WTC11 (cell line): ENCODE measurements around the gene EDIL3. TPM values are rescaled to one million over a fixed set of nuclear protein-coding genes. Genes with fewer than 3 reads are reported as not detected.

ENCODE experiments used
- ATAC-seq: fragments of 200-7000 bp; cut with Tn5 transposase; 2 replicates; pipeline ENCODE4 v1.10.0; 2021; ENCODE audit warnings: mild to moderate bottlenecking, moderate library complexity
- CTCF ChIA-PET: fragments of 300-600 bp; sonication (Branson Sonifier 250); formaldehyde crosslinking; loops from one replicate; lab custom pipeline; 2021; ENCODE audit warnings: antibody characterized with exemption; lab: Charles Lee
- POLR2A ChIA-PET: fragments of 350-600 bp; sonication (Branson Sonifier 250); formaldehyde crosslinking; loops from one replicate; lab custom pipeline; 2021; ENCODE audit warnings: antibody characterized with exemption; lab: Charles Lee
- DNase-seq: peaks from one replicate; pipeline ENCODE4 v3.0.0; 2021; ENCODE audit warnings: low spot score
- H3K27ac Mint-ChIP-seq: 2 replicates; pipeline ENCODE4 v1.8.0; 2021; ENCODE audit warnings: mixed read lengths
- H3K27me3 Mint-ChIP-seq: 2 replicates; pipeline ENCODE4 v1.8.0; 2021; ENCODE audit warnings: low read depth, mild to moderate bottlenecking, moderate library complexity, mixed read lengths
- H3K36me3 Mint-ChIP-seq: 2 replicates; pipeline ENCODE4 v1.8.0; 2021; ENCODE audit warnings: mixed read lengths
- H3K4me1 Mint-ChIP-seq: 2 replicates; pipeline ENCODE4 v1.8.0; 2022; ENCODE audit warnings: mixed read lengths
- H3K4me3 Mint-ChIP-seq: 2 replicates; pipeline ENCODE4 v1.8.0; 2021; ENCODE audit warnings: mild to moderate bottlenecking, moderate library complexity, mixed read lengths
- H3K9me3 Mint-ChIP-seq: 2 replicates; pipeline ENCODE4 v1.8.0; 2021; ENCODE audit warnings: mixed read lengths
- CREB1 ChIP-seq: sonication (generic); formaldehyde crosslinking; IDR thresholded peaks from 2 replicates; pipeline ENCODE4 v1.8.0; 2023; ENCODE audit warnings: mild to moderate bottlenecking, missing genetic modification reagents
- IRF1 ChIP-seq: sonication (generic); formaldehyde crosslinking; IDR thresholded peaks from 2 replicates; pipeline ENCODE4 v1.8.0; 2023; ENCODE audit warnings: missing genetic modification reagents
- JAZF1 ChIP-seq: fragments of 250-450 bp; sonication (Bioruptor Pico); IDR thresholded peaks from 2 replicates; pipeline ENCODE4 v1.9.0; 2021; ENCODE audit warnings: moderate library complexity, mild to moderate bottlenecking, inconsistent platforms
- MLX ChIP-seq: sonication (generic); formaldehyde crosslinking; IDR thresholded peaks from 2 replicates; pipeline ENCODE4 v1.8.1; 2023; ENCODE audit warnings: mild to moderate bottlenecking, missing genetic modification reagents, moderate library complexity
- NFATC4 ChIP-seq: fragments of 250-450 bp; sonication (Bioruptor Pico); IDR thresholded peaks from 2 replicates; pipeline ENCODE4 v1.9.0; 2021; ENCODE audit warnings: mild to moderate bottlenecking
- NR3C1 ChIP-seq: sonication (generic); formaldehyde crosslinking; conservative IDR thresholded peaks from 2 replicates; pipeline ENCODE4 v1.8.1; 2023; ENCODE audit warnings: low read depth, mild to moderate bottlenecking, missing genetic modification reagents
- RELA ChIP-seq: sonication (generic); formaldehyde crosslinking; IDR thresholded peaks from 2 replicates; pipeline ENCODE4 v1.8.1; 2022; ENCODE audit warnings: missing genetic modification reagents, mild to moderate bottlenecking, borderline replicate concordance
- SOX15 ChIP-seq: fragments of 250-450 bp; sonication (Bioruptor Pico); IDR thresholded peaks from 2 replicates; pipeline ENCODE4 v1.9.0; 2021; ENCODE audit warnings: mild to moderate bottlenecking
- USF2 ChIP-seq: sonication (generic); formaldehyde crosslinking; IDR thresholded peaks from 2 replicates; pipeline ENCODE4 v1.8.1; 2023; ENCODE audit warnings: mild to moderate bottlenecking, missing genetic modification reagents, moderate library complexity
- ZNF281 ChIP-seq: sonication (generic); formaldehyde crosslinking; IDR thresholded peaks from 2 replicates; pipeline ENCODE4 v1.8.0; 2023; ENCODE audit warnings: mild to moderate bottlenecking, missing genetic modification reagents
- ZNF396 ChIP-seq: fragments of 250-450 bp; sonication (Bioruptor Pico); IDR thresholded peaks from 2 replicates; pipeline ENCODE4 v1.8.0; 2021; ENCODE audit warnings: mild to moderate bottlenecking, moderate library complexity, borderline replicate concordance
- ZNF423 ChIP-seq: fragments of 250-450 bp; sonication (Bioruptor Pico); IDR thresholded peaks from 2 replicates; pipeline ENCODE4 v2.1.2; 2022; ENCODE audit warnings: mild to moderate bottlenecking, moderate library complexity
- total RNA-seq: library from RNA; stranded (reverse); gene quantifications from 3 replicates; pipeline ENCODE4 v1.2.3, GENCODE V29; 2021
- TF ChIP-seq, protein P1 (sequence below): sonication (generic); formaldehyde crosslinking; IDR thresholded peaks from 2 replicates; pipeline ENCODE4 v1.8.1; 2023; ENCODE audit warnings: mild to moderate bottlenecking, moderate library complexity, missing genetic modification reagents
- TF ChIP-seq, protein P2 (sequence below): fragments of 250-450 bp; sonication (Bioruptor Pico); IDR thresholded peaks from 2 replicates; pipeline ENCODE4 v1.9.0; 2021; ENCODE audit warnings: moderate library complexity, mild to moderate bottlenecking, inconsistent platforms, borderline replicate concordance
- TF ChIP-seq, protein P3 (sequence below): fragments of 200-600 bp; IDR thresholded peaks from 2 replicates; pipeline ENCODE4 v1.8.0; 2022; ENCODE audit warnings: antibody characterized with exemption
- TF ChIP-seq, protein P4 (sequence below): fragments of 250-450 bp; sonication (Bioruptor Pico); IDR thresholded peaks from 2 replicates; pipeline ENCODE4 v1.9.0; 2021; ENCODE audit warnings: mild to moderate bottlenecking

EDIL3 gene
- total RNA-seq, 1 experiment from 2014 or later = 48.3 TPM

GRCh38 chr5:84257061-84257460 is 127.6 kb downstream of the EDIL3 start (continued):
- TF ChIP-seq ZNF281 (CRISPR knock-in tag) = no peak
- no peak for TF ChIP-seq CREB1 (CRISPR knock-in tag)
- TF ChIP-seq, protein P1, sequence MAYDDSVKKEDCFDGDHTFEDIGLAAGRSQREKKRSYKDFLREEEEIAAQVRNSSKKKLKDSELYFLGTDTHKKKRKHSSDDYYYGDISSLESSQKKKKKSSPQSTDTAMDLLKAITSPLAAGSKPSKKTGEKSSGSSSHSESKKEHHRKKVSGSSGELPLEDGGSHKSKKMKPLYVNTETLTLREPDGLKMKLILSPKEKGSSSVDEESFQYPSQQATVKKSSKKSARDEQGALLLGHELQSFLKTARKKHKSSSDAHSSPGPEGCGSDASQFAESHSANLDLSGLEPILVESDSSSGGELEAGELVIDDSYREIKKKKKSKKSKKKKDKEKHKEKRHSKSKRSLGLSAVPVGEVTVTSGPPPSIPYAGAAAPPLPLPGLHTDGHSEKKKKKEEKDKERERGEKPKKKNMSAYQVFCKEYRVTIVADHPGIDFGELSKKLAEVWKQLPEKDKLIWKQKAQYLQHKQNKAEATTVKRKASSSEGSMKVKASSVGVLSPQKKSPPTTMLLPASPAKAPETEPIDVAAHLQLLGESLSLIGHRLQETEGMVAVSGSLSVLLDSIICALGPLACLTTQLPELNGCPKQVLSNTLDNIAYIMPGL (CRISPR knock-in tag) = no peak

GRCh38 chr5:84255315-84255714 is 129.4 kb downstream of the EDIL3 start:
- Mint-ChIP-seq H3K4me3 (no peak overlapping the region), H3K4me1 (peaks cover 18% of the 10 kb centered on the region), H3K36me3 (no peaks in the 10 kb centered on the region), H3K9me3 (no peaks in the 10 kb centered on the region), H3K27me3 (no peaks in the 10 kb centered on the region), H3K27ac (no peak overlapping the region)
- ATAC-seq = no peak
- DNase-seq = no peak
- TF ChIP-seq, protein P2, sequence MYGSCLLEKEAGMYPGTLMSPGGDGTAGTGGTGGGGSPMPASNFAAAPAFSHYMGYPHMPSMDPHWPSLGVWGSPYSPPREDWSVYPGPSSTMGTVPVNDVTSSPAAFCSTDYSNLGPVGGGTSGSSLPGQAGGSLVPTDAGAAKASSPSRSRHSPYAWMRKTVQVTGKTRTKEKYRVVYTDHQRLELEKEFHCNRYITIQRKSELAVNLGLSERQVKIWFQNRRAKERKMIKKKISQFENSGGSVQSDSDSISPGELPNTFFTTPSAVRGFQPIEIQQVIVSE (CRISPR knock-in tag) = no peak
- no peak for TF ChIP-seq ZNF423 (CRISPR knock-in tag)
- TF ChIP-seq, protein P3, sequence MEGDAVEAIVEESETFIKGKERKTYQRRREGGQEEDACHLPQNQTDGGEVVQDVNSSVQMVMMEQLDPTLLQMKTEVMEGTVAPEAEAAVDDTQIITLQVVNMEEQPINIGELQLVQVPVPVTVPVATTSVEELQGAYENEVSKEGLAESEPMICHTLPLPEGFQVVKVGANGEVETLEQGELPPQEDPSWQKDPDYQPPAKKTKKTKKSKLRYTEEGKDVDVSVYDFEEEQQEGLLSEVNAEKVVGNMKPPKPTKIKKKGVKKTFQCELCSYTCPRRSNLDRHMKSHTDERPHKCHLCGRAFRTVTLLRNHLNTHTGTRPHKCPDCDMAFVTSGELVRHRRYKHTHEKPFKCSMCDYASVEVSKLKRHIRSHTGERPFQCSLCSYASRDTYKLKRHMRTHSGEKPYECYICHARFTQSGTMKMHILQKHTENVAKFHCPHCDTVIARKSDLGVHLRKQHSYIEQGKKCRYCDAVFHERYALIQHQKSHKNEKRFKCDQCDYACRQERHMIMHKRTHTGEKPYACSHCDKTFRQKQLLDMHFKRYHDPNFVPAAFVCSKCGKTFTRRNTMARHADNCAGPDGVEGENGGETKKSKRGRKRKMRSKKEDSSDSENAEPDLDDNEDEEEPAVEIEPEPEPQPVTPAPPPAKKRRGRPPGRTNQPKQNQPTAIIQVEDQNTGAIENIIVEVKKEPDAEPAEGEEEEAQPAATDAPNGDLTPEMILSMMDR = no peak
- TF ChIP-seq ZNF396 (CRISPR knock-in tag) = no peak
- TF ChIP-seq IRF1 (CRISPR knock-in tag) = no peak
- no peak for TF ChIP-seq USF2 (CRISPR knock-in tag)
- ChIA-PET CTCF (interaction anchor here (0.7 to 1.8 kb wide), 3 partner anchors 11 to 326 kb away, joined by 3 to 5 read pairs (median 3); no protein-coding TSS in a partner anchor), POLR2A (no interaction called here)

DNA sequence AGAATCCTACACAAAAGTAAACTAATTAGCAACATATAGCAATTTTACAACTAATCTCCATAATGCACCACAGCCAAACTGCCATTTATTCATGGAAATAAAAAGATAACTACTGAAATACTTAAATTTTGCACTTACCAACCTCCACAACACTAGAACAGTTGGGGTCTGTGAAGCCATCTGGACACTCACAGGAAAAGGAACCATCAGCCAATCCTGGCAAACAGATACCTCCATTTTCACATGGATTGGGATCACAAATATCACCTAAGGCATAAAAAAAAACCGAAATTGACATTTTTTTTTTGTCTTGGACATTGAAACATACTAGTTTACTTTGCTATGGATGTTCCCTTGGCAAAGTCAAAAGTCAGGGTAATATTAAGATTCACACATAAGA is 130.7 kb downstream of the EDIL3 start:
- ChIA-PET POLR2A (no interaction called here), CTCF (no interaction called here)
- Mint-ChIP-seq H3K4me1 (peaks cover 13% of the 10 kb centered on the region), H3K36me3 (no peaks in the 10 kb centered on the region), H3K27me3 (no peaks in the 10 kb centered on the region), H3K27ac (no peak overlapping the region), H3K9me3 (no peaks in the 10 kb centered on the region), H3K4me3 (no peak overlapping the region)
- no peak for ATAC-seq
- no peak for DNase-seq
- no peak for TF ChIP-seq NR3C1 (CRISPR knock-in tag)
- no peak for TF ChIP-seq MLX (CRISPR knock-in tag)
- TF ChIP-seq SOX15 (CRISPR knock-in tag) = no peak
- TF ChIP-seq RELA (CRISPR knock-in tag) = no peak
- TF ChIP-seq NFATC4 (CRISPR knock-in tag) = no peak
- TF ChIP-seq IRF1 (CRISPR knock-in tag) = no peak
- no peak for TF ChIP-seq JAZF1 (CRISPR knock-in tag)
- TF ChIP-seq, protein P4, sequence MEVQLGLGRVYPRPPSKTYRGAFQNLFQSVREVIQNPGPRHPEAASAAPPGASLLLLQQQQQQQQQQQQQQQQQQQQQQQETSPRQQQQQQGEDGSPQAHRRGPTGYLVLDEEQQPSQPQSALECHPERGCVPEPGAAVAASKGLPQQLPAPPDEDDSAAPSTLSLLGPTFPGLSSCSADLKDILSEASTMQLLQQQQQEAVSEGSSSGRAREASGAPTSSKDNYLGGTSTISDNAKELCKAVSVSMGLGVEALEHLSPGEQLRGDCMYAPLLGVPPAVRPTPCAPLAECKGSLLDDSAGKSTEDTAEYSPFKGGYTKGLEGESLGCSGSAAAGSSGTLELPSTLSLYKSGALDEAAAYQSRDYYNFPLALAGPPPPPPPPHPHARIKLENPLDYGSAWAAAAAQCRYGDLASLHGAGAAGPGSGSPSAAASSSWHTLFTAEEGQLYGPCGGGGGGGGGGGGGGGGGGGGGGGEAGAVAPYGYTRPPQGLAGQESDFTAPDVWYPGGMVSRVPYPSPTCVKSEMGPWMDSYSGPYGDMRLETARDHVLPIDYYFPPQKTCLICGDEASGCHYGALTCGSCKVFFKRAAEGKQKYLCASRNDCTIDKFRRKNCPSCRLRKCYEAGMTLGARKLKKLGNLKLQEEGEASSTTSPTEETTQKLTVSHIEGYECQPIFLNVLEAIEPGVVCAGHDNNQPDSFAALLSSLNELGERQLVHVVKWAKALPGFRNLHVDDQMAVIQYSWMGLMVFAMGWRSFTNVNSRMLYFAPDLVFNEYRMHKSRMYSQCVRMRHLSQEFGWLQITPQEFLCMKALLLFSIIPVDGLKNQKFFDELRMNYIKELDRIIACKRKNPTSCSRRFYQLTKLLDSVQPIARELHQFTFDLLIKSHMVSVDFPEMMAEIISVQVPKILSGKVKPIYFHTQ (CRISPR knock-in tag) = no peak
- no peak for TF ChIP-seq CREB1 (CRISPR knock-in tag)
